CD14-positive monocyte (primary cell): ENCODE measurements around the gene CACNB4. TPM values are rescaled to one million over a fixed set of nuclear protein-coding genes. Genes with fewer than 3 reads are reported as not detected.

Experiments
- DNase-seq, 3 donors: peaks; one replicate each; pipeline ENCODE4 v3.0.0-alpha.2; 2011 to 2022
- H2AFZ ChIP-seq: 2 replicates; pipeline ENCODE4 v1.6.0; 2012; ENCODE audit warnings: mild to moderate bottlenecking, low read depth, low read length, inconsistent platforms; ENCODE audit not compliant: insufficient read depth, poor library complexity, severe bottlenecking
- H3K27ac ChIP-seq, 2 donors: 1 replicate in 1 of 2; 2 replicates in 1 of 2; pipeline ENCODE4 v1.5.1; 2012 to 2013; ENCODE audit warnings: low read length in 2 of 2, control low read depth in 1 of 2, inconsistent platforms in 1 of 2, low read depth in 1 of 2, mild to moderate bottlenecking in 1 of 2
- H3K27me3 ChIP-seq, 2 donors: one replicate each; pipeline versions ENCODE4 v1.6.0 to v1.6.1; 2011 to 2013; ENCODE audit warnings: low read length in 2 of 2; ENCODE audit not compliant: control insufficient read depth in 2 of 2, insufficient read depth in 2 of 2
- H3K36me3 ChIP-seq, 2 donors: replicated peaks in 1 of 2; 1 replicate in 1 of 2; 2 replicates in 1 of 2; pipeline versions ENCODE4 v1.5.1 to v1.6.1; 2012 to 2013; ENCODE audit warnings: low read length in 2 of 2, control low read depth in 1 of 2, inconsistent platforms in 1 of 2, mild to moderate bottlenecking in 1 of 2; ENCODE audit not compliant: insufficient read depth in 2 of 2, control insufficient read depth in 1 of 2
- H3K4me1 ChIP-seq, 2 donors: 1 replicate in 1 of 2; 2 replicates in 1 of 2; pipeline versions ENCODE4 v1.5.1 to v1.6.1; 2012 to 2013; ENCODE audit warnings: low read length in 2 of 2, control low read depth in 1 of 2, inconsistent platforms in 1 of 2, mild to moderate bottlenecking in 1 of 2, moderate library complexity in 1 of 2; ENCODE audit not compliant: insufficient read depth in 2 of 2, control insufficient read depth in 1 of 2
- H3K4me2 ChIP-seq: replicated peaks from 2 replicates; pipeline ENCODE3; 2012; ENCODE audit warnings: low read length, moderate library complexity, mild to moderate bottlenecking; ENCODE audit not compliant: poor library complexity, severe bottlenecking; ENCODE audit errors: extremely low read depth
- H3K4me3 ChIP-seq, 3 experiments: fragments of 200-600 bp in 1 of 3; sonication (generic) in 1 of 3; replicated peaks in 1 of 3; 1 replicate in 2 of 3; 2 replicates in 1 of 3; pipeline ENCODE4 v1.5.1; 2011 to 2013; ENCODE audit warnings: low read length in 3 of 3, mild to moderate bottlenecking in 3 of 3, control low read depth in 2 of 3, low read depth in 2 of 3, inconsistent platforms in 1 of 3, moderate library complexity in 1 of 3
- H3K79me2 ChIP-seq: 2 replicates; pipeline ENCODE4 v1.6.0; 2012; ENCODE audit warnings: mild to moderate bottlenecking, control low read depth, inconsistent platforms, low read length, moderate library complexity; ENCODE audit not compliant: insufficient read depth
- H3K9ac ChIP-seq: 2 replicates; pipeline ENCODE4 v1.6.0; 2017; ENCODE audit warnings: low read length, mild to moderate bottlenecking; ENCODE audit not compliant: insufficient read depth, poor library complexity, severe bottlenecking
- H3K9me3 ChIP-seq, 2 donors: replicated peaks in 1 of 2; 1 replicate in 1 of 2; 2 replicates in 1 of 2; pipeline versions ENCODE4 v1.5.1 to v1.6.1; 2012 to 2013; ENCODE audit warnings: low read length in 2 of 2, control low read depth in 1 of 2; ENCODE audit not compliant: control insufficient read depth in 1 of 2, insufficient read depth in 1 of 2
- H4K20me1 ChIP-seq: 2 replicates; pipeline ENCODE4 v1.6.0; 2012; ENCODE audit warnings: mild to moderate bottlenecking, low read length, control low read depth, moderate library complexity; ENCODE audit not compliant: insufficient read depth
- H3K27ac Mint-ChIP-seq, 7 donors: one replicate each; pipeline ENCODE4 v1.8.0; 2020; ENCODE audit warnings: mild to moderate bottlenecking in 7 of 7, mixed read lengths in 7 of 7, moderate library complexity in 6 of 7, inconsistent platforms in 2 of 7
- H3K27me3 Mint-ChIP-seq, 3 donors: one replicate each; pipeline ENCODE4 v1.8.0; 2021 to 2022; ENCODE audit warnings: low read depth in 3 of 3, mild to moderate bottlenecking in 3 of 3, mixed read lengths in 3 of 3, moderate library complexity in 3 of 3, inconsistent platforms in 1 of 3
- H3K36me3 Mint-ChIP-seq, 2 donors: one replicate each; pipeline ENCODE4 v1.8.0; 2020; ENCODE audit warnings: mixed read lengths in 2 of 2, inconsistent platforms in 1 of 2, mild to moderate bottlenecking in 1 of 2
- H3K4me1 Mint-ChIP-seq: one replicate; pipeline ENCODE4 v1.8.0; 2020; ENCODE audit warnings: mild to moderate bottlenecking, mixed read lengths
- H3K4me3 Mint-ChIP-seq, 2 donors: one replicate each; pipeline ENCODE4 v1.8.0; 2020; ENCODE audit warnings: mild to moderate bottlenecking in 2 of 2, mixed read lengths in 2 of 2, moderate library complexity in 1 of 2
- H3K9me3 Mint-ChIP-seq, 7 donors: one replicate each; pipeline ENCODE4 v1.8.0; 2020 to 2022; ENCODE audit warnings: mixed read lengths in 7 of 7, mild to moderate bottlenecking in 6 of 7, moderate library complexity in 6 of 7, inconsistent platforms in 2 of 7
- WGBS: methylation state at CpG from one replicate; pipeline ENCODE4 v1.1.5; 2013; ENCODE audit warnings: missing lambda C conversion rate; ENCODE audit not compliant: insufficient coverage; 5-methylcytosine and 5-hydroxymethylcytosine counted together
- intact Hi-C, 2 donors: fragments of 100-400 bp; cut with micrococcal nuclease; formaldehyde crosslinking; loops; one replicate each; pipeline versions ENCODE4 v1.15.0 to v1.15.1; 2023
- polyA plus RNA-seq, 3 donors: library from polyadenylated mRNA; depleted of rRNA in 1 of 3; unstranded in 2 of 3; stranded (reverse) in 1 of 3; fragments of 300-500 nt in 2 of 3; fragments of >200 nt in 1 of 3; fragmentation: Illumina TruSeq in 2 of 3; gene quantifications; 1 replicate in 2 of 3; 2 replicates in 1 of 3; pipeline ENCODE4 v1.2.3, GENCODE V29; 2012 to 2021
- TF ChIP-seq, protein P1 (sequence below): fragments of 200-600 bp; IDR thresholded peaks from one replicate; pipeline ENCODE4 v1.8.0; 2022; ENCODE audit warnings: antibody characterized with exemption, mild to moderate bottlenecking

Gene CACNB4
- polyA plus RNA-seq, 3 donors: 0.44 to 1.9 (median 1.1) TPM

DNA sequence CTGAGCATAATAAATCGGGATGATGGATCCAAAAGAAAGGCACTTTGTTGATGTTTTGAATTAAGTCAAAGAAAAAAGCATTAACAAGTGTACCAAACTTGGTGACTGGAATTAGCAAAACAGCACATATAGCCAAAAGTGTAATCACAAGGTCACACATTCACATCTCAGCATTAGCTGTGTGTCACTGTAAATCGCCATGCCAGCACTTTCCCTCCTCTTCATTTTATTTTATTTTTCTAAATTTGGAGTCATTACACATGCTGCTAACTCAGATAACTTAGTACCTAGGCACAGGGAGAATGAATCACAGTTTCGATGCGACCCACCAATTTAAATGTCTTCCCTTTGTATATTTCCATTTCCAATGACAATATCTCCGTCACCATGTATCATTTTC, 111.4 kb downstream of the CACNB4 start:
- no peaks in the 10 kb centered on the region for H3K9me3 ChIP-seq
- no peaks in the 10 kb centered on the region for H3K79me2 ChIP-seq
- no peak overlapping the region for H3K4me3 ChIP-seq
- no peaks in the 10 kb centered on the region for H3K27me3 ChIP-seq
- H3K9ac ChIP-seq: no peak overlapping the region
- no peak overlapping the region for H2AFZ ChIP-seq
- intact Hi-C loops: no loop called here
- DNase-seq: no peak
- TF ChIP-seq, protein P1, sequence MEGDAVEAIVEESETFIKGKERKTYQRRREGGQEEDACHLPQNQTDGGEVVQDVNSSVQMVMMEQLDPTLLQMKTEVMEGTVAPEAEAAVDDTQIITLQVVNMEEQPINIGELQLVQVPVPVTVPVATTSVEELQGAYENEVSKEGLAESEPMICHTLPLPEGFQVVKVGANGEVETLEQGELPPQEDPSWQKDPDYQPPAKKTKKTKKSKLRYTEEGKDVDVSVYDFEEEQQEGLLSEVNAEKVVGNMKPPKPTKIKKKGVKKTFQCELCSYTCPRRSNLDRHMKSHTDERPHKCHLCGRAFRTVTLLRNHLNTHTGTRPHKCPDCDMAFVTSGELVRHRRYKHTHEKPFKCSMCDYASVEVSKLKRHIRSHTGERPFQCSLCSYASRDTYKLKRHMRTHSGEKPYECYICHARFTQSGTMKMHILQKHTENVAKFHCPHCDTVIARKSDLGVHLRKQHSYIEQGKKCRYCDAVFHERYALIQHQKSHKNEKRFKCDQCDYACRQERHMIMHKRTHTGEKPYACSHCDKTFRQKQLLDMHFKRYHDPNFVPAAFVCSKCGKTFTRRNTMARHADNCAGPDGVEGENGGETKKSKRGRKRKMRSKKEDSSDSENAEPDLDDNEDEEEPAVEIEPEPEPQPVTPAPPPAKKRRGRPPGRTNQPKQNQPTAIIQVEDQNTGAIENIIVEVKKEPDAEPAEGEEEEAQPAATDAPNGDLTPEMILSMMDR: no peak
- no peaks in the 10 kb centered on the region for H3K4me1 ChIP-seq
- no peak overlapping the region for H3K4me2 ChIP-seq
- H3K4me3 Mint-ChIP-seq: no peak overlapping the region
- peaks cover 0 to 2% (median 0%) of the 10 kb centered on the region in 7 donors for H3K9me3 Mint-ChIP-seq
- H3K27me3 Mint-ChIP-seq: no peaks in the 10 kb centered on the region
- H4K20me1 ChIP-seq: no peaks in the 10 kb centered on the region
- no CpG with 5 or more reads among the region's 5 CpGs for WGBS
- no peak overlapping the region for H3K27ac Mint-ChIP-seq
- no peak overlapping the region for H3K27ac ChIP-seq
- no peaks in the 10 kb centered on the region for H3K36me3 Mint-ChIP-seq
- peaks cover 1% of the 10 kb centered on the region for H3K4me1 Mint-ChIP-seq
- H3K36me3 ChIP-seq: no peaks in the 10 kb centered on the region

DNA sequence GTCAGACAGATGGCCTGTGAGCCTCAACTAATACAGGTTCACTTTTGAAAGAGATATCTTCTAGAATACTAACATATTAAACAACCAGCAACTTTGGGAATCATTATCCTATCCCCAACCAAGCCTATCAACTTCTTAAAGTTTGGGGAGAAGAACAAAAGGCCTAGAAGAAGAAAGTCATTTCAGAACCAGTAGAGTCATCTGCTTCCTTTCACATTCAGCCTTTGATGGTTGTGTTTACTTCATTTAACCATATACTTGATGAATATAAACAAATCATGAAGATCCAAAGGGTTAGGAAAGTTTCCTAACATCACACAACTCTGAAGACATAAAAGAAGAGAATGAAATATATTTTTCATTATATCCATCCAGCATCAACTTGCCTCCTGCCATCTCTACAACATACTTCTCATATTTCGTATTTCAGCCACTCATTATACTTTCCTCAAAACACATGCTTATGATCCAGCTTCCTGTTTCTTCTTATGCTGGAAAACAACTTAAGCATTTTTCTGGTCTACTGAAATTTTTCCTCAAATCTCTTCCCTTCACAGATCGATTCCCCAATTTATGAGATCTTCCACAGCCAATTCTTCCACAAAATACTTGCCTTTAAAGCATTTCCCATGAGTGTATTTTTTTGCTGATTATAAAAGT, 114.3 kb downstream of the CACNB4 start:
- intact Hi-C loops: no loop called here
- 80% methylated on average over 1 of the region's 2 CpGs for WGBS
- Mint-ChIP-seq H3K4me3 (no peak overlapping the region), H3K4me1 (peaks cover 1% of the 10 kb centered on the region), H3K27me3 (no peaks in the 10 kb centered on the region), H3K9me3 (peaks cover 0 to 2% (median 0%) of the 10 kb centered on the region in 7 donors), H3K36me3 (peaks cover 0 to 3% of the 10 kb centered on the region in 2 donors), H3K27ac (peak overlapping the region in 1 of 7 donors; percentile 31)
- no peak overlapping the region for H3K27ac ChIP-seq
- H3K4me1 ChIP-seq: no peaks in the 10 kb centered on the region
- no peaks in the 10 kb centered on the region for H3K36me3 ChIP-seq
- H3K79me2 ChIP-seq: no peaks in the 10 kb centered on the region
- no peak overlapping the region for H2AFZ ChIP-seq
- no peaks in the 10 kb centered on the region for H3K9me3 ChIP-seq
- H3K4me3 ChIP-seq: no peak overlapping the region
- TF ChIP-seq, protein P1: no peak
- H4K20me1 ChIP-seq: no peaks in the 10 kb centered on the region
- no peaks in the 10 kb centered on the region for H3K27me3 ChIP-seq
- no peak overlapping the region for H3K9ac ChIP-seq
- DNase-seq: no peak
- no peak overlapping the region for H3K4me2 ChIP-seq
